GM12892 (cell line): ENCODE data around the gene OR7G2.

ENCODE experiments used
- POLR2A ChIP-seq: IDR thresholded peaks from 2 replicates; pipeline ENCODE4 v1.6.1; 2011; ENCODE audit warnings: low read depth, low read length, control low read depth
- POLR2AphosphoS5 ChIP-seq: IDR thresholded peaks from 2 replicates; pipeline ENCODE4 v1.6.1; 2011; ENCODE audit warnings: low read depth, low read length, control low read depth
- TAF1 ChIP-seq: IDR thresholded peaks from 2 replicates; pipeline ENCODE4 v1.6.1; 2011; ENCODE audit warnings: low read depth, mild to moderate bottlenecking, control low read depth, low read length, borderline replicate concordance

- no peak for TF ChIP-seq POLR2AphosphoS5
- TF ChIP-seq POLR2A: no peak
- TF ChIP-seq TAF1: no peak
Observed at GRCh38 chr19:9107375-9107774, at the start of gene OR7G2.
